NCI-H748 (cell line): ENCODE data around the gene CEP57L1.
"Not testable (repeated sequence)": the region's sequence is repeated elsewhere in the genome, so short reads cannot be mapped to it uniquely, and the experiment has no call there.

Experiments
- DNase-seq: peaks from one replicate; lab custom pipeline; 2025; ENCODE audit not compliant: unreplicated experiment; lab: John Stamatoyannopoulos, UW

The CEP57L1 gene

GRCh38 chr6:109167562-109167961, 72.3 kb downstream of the CEP57L1 start:
- peak; percentile 27 for DNase-seq

GRCh38 chr6:109170333-109170732, 75.0 kb downstream of the CEP57L1 start:
- DNase-seq: no peak

GRCh38 chr6:109172101-109172746, 76.9 kb downstream of the CEP57L1 start:
- DNase-seq: no peak

GRCh38 chr6:109174916-109175315, 79.6 kb downstream of the CEP57L1 start:
- DNase-seq: no peak

GRCh38 chr6:109178921-109179320, 83.6 kb downstream of the CEP57L1 start:
- DNase-seq: no peak

- no peak for DNase-seq
Observed at GRCh38 chr6:109179507-109179906, 84.2 kb downstream of the CEP57L1 start.

GRCh38 chr6:109182578-109182977, 87.3 kb downstream of the CEP57L1 start:
- no peak for DNase-seq

- DNase-seq: peak; percentile 23
Observed at GRCh38 chr6:109183109-109183650, 87.9 kb downstream of the CEP57L1 start.

GRCh38 chr6:109184638-109185037, 89.3 kb downstream of the CEP57L1 start:
- DNase-seq: no peak

GRCh38 chr6:109186012-109186411, 90.7 kb downstream of the CEP57L1 start:
- DNase-seq: no peak

- DNase-seq: peak; percentile 70
Observed at GRCh38 chr6:109187399-109188114, 92.2 kb downstream of the CEP57L1 start.

GRCh38 chr6:109188115-109188411, 92.8 kb downstream of the CEP57L1 start:
- DNase-seq: no peak

- not testable (repeated sequence) for DNase-seq
Observed at GRCh38 chr6:109191368-109191767, 96.1 kb downstream of the CEP57L1 start.

- DNase-seq: no peak
Observed at GRCh38 chr6:109192865-109193264, 97.6 kb downstream of the CEP57L1 start.

GRCh38 chr6:109194880-109195279, 99.6 kb downstream of the CEP57L1 start:
- no peak for DNase-seq

- DNase-seq: no peak
Observed at GRCh38 chr6:109197061-109197460, 101.8 kb downstream of the CEP57L1 start.

GRCh38 chr6:109202409-109203264, 107.3 kb downstream of the CEP57L1 start:
- no peak for DNase-seq

- no peak for DNase-seq
Observed at GRCh38 chr6:109204511-109204910, 109.2 kb downstream of the CEP57L1 start.

GRCh38 chr6:109212683-109213082, 117.4 kb downstream of the CEP57L1 start:
- DNase-seq: no peak
